NT2/D1 (cell line): ENCODE data around the gene ARHGAP24.

Experiments used
- SUZ12 ChIP-seq: IDR thresholded peaks from 2 replicates; pipeline ENCODE4 v1.6.1; 2011; ENCODE audit not compliant: insufficient read length, insufficient read depth; ENCODE audit errors: extremely low read depth
- YY1 ChIP-seq: IDR thresholded peaks from 2 replicates; pipeline ENCODE4 v1.6.1; 2011; ENCODE audit not compliant: insufficient read length, insufficient read depth
- ZNF274 ChIP-seq: IDR thresholded peaks from 2 replicates; pipeline ENCODE4 v1.6.1; 2011; ENCODE audit warnings: mild to moderate bottlenecking, low read depth, low read length

- TF ChIP-seq ZNF274 (no peak), YY1 (no peak), SUZ12 (no peak)
These were observed 463.1 kb downstream of the ARHGAP24 start for GRCh38 chr4:85938062-85938461.
